Activated CD8-positive, alpha-beta memory T cell treated with anti-CD3 and anti-CD28 coated beads, Interleukin-2, amount 50 U/mL, for 24 hours (primary cell): ENCODE measurements around the gene DFFB.

Experiments
- DNase-seq: peaks from one replicate; pipeline ENCODE4 v3.0.0-alpha.2; 2020; ENCODE audit errors: extremely low read depth

Gene DFFB

GRCh38 chr1:3925762-3926161 lies 68.5 kb downstream of the DFFB start:
- no peak for DNase-seq

GRCh38 chr1:3926956-3927355 lies 69.7 kb downstream of the DFFB start:
- no peak for DNase-seq

- DNase-seq, result no peak
Measured at GRCh38 chr1:3928586-3928985, 71.3 kb downstream of the DFFB start.

- DNase-seq, result no peak
Measured at GRCh38 chr1:3929126-3929525, 71.8 kb downstream of the DFFB start.

GRCh38 chr1:3930301-3931006 lies 73.2 kb downstream of the DFFB start:
- DNase-seq, result no peak

- no peak for DNase-seq
Measured at GRCh38 chr1:3931007-3931912, 74.0 kb downstream of the DFFB start.

GRCh38 chr1:3932156-3932919 lies 75.1 kb downstream of the DFFB start:
- no peak for DNase-seq
